Measurements from ENCODE around the gene TMIE. TPM values are rescaled to one million over a fixed set of nuclear protein-coding genes. Genes with fewer than 3 reads are reported as not detected.

The TMIE gene
- total RNA-seq, 1 donor from 2014 or later: under 0.01 TPM

Other genes starting within 250 kb of the TMIE start
- gene LTF, start 236.5 kb upstream of the TMIE start, total RNA-seq: under 0.01 and 0.22 TPM in 2 replicates
- not detected in 2 replicates for gene RTP3, start 203.4 kb upstream of the TMIE start, total RNA-seq
- gene LRRC2, start 135.1 kb upstream of the TMIE start, total RNA-seq: under 0.01 TPM in 2 replicates
- not detected in 2 replicates for gene FAM240A, start 88.9 kb upstream of the TMIE start, total RNA-seq
- 3.7 and 5.8 TPM in 2 replicates for gene ALS2CL, start 7.7 kb upstream of the TMIE start, total RNA-seq
- not detected in 2 replicates for gene PRSS50, start 16.5 kb downstream of the TMIE start, total RNA-seq
- gene MYL3, start 162.1 kb downstream of the TMIE start, total RNA-seq: not detected in 2 replicates
- under 0.01 TPM in 1 of 2 replicates, not detected in the other for gene PTH1R, start 176.3 kb downstream of the TMIE start, total RNA-seq